GM18909 (cell line): ENCODE results near the gene DDX31.
A peak's percentile ranks its signal among the peaks of the same experiment; 100 is the strongest.
"Not testable (repeated sequence)": the region's sequence is repeated elsewhere in the genome, so short reads cannot be mapped to it uniquely, and the experiment has no call there.

ENCODE experiments used
- ATAC-seq: cut with Tn5 transposase; IDR thresholded peaks from one replicate; pipeline ENCODE4 v1.9.1; 2021; ENCODE audit warnings: mild to moderate bottlenecking; ENCODE audit not compliant: unreplicated experiment, poor library complexity

The DDX31 gene

DNA sequence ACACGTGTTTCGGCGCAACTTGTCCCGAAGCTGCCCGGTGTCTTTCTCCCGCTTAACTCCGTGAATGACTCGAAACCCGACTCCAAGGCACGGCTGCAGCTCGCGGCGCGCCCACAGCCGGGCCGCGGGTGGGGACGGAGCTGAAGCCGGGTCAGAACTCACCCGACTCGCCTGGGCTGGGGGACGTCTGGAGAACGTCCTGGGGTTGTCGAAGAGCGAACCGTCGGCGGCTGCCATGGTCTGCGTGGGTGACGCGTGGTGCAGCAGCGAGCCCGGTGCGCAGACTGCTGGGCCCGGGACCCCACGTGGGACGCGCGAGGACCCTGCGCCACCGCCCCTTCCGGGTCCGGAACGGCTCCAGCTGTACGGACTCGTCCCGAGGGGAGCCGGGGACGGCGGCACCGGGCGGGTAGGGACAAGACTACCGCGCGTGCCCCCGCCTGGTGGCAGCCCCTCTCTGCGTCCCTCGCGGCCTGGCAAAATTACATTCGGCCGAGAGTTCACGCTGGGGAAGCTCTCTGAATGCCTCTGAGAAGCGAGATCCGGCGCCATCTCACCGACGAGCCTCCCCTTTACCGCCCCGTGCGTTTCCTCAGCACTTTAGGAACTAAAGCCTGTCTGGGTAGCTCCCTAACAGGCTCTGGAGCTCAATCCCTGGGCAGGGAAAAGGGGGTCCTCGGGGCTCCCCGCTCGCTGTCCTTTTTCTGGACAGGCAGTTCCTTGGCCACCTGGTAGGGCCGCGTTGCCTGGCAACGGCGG is at the start of gene DDX31:
DDX31 (minus strand) TSS at position 286 of the 759 bp plus-strand sequence; CDS start at position 237, 49 bp downstream.
- peak; percentile 72 for ATAC-seq

DNA sequence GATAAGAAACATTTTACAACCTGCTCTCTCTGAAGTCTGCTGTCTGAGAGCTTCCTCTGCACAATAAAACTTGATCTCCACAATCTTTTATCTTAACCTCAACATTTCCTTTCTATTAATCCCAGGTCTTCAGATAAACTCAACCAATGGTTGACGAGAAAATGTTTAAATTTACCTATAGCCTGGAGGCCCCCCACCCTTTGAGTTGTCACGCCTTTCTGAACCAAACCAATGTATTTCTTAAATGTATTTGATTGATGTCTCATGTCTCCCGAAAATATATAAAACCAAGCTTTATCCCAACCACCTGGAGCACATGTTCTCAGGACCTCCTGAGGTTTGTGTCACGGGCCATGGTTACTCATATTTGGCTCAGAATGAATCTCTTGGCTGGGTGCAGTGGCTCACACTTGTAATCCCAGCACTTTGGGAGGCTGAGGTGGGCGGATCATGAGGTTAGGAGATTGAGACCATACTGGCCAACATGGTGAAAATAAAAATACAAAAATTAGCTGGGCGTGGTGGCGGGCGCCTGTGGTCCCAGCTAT is 48.7 kb upstream of the DDX31 start:
- not testable (repeated sequence) for ATAC-seq

DNA sequence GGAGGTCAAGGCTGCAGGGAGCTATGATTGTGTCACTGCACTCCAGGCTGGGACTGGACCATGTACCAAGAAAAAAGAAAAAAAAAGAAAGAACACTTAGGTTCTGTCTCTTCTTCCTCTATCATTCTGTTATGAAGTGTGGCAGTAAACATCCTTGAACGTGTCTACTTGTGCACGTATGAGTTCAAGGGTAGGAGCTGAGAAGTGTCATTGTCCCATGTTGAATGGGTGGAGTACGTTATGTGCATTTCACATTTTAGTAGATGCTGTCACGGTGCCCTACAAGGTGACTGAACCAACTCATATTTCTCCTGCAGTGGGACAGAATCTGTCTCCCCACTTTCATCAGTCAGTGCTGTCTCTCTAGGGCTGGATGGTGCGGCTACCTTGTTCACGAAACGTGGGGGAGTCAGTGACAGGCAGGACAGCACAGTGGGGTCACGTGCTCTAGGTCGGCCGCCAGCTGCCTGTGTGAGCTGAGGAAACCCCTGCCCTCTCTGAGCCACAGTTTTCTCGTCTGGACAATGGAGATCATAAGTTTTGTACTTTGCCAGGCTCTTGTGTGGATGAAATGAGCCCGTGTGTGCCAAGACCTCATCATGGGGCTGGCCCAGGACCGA is 47.7 kb upstream of the DDX31 start:
- no peak for ATAC-seq

DNA sequence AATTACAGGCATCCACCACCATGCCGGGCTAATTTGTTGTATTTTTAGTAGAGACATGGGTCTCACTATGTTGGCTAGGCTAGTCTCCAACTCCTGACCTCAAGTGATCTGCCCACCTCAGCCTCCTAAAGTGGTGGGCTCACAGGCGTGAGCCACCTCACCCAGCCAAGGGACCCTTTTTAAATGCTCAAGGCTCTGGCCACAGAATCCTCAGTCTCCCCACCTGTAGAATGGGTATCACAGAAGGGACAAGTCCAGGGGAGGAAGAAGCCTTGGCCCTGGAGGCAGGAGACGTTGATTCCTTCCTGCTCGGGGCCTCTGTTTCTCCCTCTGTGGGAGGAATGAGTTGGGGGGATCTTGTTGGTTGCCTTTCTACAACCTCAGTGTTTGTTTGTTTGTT is 46.2 kb upstream of the DDX31 start:
- no peak for ATAC-seq

DNA sequence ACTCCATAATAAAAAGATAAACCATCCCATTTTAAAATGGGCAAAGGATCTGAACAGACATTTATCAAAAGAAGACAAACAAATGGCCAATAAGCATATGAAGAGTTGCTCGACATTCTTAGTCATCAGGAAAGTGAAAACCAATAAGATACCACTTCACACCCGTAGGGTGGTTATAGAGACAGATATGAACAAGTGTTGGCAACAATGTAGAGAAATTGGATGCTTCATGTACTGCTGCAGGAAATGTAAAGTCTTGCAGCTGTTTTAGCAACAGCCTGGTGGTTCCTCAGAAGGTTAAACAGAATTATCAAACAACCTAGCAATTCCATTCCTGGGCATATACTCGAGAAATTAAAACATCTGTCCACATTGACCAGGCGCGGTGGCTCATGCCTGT is 43.0 kb upstream of the DDX31 start:
- ATAC-seq = no peak

DNA sequence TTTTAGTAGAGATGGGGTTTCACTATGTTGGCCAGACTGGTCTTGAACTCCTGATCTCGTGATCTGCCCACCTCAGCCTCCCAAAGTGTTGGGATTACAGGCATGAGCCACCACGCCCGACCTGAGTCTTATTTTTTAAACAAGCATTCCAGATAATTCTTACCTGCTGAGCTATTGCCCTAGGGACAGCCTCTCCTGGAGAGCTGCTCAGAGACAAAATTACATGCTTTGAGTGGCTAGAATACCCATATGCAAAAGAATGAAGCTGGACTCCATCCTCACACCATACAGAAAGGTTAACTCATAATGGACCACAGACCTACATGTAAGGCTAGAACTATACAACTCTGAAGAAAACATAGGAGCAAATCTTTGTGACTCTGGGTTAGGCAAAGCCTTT is 42.1 kb upstream of the DDX31 start:
- no peak for ATAC-seq

DNA sequence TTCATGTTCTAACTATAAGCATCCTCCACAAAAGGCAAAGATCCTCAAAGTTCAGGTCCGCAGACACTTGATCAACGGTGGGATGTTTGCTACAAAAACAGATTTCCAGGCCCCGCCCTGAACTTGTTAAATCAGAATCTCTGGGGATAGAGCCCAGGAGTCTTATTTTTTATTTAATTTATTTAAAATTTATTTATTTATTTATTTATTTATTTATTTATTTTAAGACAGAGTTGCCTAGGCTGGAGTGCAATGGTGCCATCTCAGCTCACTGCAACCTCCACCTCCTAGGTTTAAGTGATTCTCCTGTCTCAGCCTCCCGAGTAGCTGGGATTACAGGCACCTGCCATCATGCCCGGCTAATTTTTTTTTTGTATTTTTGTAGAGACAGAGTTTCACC is 41.4 kb upstream of the DDX31 start:
- not testable (repeated sequence) for ATAC-seq

DNA sequence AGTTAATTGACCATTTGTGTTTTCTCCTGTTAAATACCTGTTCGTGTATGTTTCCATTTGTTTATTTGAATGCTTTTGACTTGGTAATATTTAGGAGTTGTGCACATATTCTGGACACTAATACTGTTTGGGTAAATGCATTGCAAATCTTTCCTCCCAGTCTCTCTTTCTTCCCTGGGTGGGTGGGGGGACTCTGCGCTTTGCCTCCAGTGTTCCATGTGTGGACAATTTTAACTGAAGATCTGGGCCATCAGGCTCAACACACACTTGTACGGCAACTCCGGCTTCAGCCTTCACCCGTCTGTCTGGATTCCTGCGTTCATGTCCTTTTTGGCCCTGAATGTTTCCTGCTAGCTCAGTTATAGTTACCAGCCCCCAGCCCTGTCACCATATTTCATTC is 40.5 kb upstream of the DDX31 start:
- no peak for ATAC-seq

DNA sequence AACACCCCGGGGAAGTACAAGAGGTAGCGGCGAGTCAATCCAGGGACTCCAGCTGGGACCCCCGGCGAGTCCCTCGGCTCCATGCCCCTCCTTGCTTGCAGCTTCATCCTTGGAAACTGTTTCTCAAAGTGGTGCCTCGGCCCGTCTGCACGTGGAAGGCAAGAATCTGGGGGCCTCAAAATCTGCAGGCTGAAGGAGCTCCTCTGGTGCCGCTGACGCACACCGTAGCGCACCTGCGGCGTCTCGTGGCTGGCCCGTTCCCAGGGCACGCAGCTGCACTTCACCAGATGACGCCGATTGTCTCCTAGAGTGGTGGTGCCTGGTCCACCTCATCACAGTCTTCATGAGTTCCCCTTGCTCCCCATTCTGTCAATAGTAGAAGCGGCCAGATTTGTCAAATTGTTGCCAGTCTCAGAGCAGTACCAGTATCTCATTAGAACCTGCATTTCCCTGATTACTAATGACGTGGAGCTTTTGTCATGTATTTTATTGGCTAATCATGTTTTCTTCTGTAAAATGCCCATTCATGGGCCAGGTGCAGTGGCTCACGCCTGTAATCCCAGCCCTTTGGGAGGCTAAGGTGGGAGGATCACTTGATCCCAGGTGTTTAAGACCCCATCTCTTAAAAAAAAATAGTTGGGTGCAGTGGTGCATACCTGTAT is 39.1 kb upstream of the DDX31 start:
- ATAC-seq = no peak

DNA sequence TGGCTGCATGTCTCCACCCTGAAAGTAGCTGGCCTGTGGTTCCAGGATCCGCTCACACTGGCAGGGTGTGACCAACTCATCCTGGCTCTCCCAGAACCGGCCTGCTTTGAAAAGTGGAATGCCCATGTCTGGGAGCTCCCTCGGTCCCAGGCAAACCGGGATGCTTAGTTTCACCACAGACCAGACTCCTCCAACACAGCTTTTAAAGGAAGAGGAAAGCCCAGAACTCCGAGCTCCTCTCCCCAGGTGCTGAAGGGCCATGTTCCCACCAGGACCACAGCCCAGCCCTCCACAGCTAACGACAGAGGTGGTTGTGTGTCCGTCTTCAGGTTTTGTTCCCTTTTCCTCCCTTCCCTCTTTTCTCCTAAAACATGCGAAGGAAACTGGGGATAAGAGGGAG is 38.5 kb upstream of the DDX31 start:
- no peak for ATAC-seq

DNA sequence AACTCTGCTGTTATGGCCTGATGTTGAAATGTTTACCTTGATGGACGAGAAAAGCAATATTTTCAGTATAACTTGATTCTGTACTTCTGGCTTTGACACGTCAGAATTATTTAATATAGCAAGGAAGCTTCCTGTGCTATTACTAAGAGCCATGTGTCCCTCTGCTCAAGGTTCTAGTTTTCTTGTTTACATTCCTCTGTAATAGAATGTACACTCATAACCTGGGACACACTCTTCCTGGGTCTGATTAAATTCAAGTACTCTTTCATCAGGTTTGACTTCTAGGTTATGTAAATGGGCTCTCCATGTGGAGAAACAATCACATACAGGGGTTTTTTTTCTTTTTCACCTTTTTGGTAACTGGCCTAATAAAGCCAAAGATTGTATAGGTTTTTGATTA is 33.6 kb upstream of the DDX31 start:
- no peak for ATAC-seq

DNA sequence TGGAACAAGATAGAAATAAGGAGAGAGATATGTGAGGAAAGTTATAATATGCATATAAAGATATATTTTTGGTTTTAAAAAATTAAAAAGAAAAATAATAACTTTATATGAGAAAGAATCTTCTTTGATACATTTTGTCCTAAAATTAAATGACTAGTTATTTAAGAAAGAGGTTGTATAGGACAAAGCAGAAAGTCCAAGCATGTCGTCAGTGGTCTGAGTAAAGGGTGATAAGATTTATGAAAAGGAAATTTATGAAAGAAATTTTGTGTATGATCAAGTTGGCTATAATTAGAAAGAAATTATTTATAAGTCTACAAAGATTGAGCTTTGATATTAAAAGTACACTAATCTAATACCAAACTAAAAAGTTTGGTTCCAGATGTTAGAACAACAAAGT is 32.5 kb upstream of the DDX31 start:
- ATAC-seq = no peak

DNA sequence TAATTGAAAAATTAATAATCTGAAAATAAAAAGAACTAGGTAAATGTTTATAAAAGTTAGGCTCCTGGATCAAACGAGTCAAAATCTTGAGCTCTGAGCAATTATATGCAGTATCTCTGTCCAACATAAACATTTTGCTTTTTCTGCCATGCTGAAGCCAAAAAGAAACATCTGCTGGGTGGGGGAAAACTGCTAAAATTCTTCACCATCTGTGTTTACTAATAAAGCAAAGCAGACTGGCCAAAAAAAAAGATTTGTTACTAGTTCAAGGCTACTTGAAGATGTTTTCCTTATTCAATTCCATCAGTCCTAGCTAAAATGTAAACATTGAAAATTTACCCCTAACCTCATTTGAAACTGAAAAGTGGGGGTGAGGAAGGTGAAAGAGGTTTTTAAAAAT is 30.2 kb upstream of the DDX31 start:
- no peak for ATAC-seq

DNA sequence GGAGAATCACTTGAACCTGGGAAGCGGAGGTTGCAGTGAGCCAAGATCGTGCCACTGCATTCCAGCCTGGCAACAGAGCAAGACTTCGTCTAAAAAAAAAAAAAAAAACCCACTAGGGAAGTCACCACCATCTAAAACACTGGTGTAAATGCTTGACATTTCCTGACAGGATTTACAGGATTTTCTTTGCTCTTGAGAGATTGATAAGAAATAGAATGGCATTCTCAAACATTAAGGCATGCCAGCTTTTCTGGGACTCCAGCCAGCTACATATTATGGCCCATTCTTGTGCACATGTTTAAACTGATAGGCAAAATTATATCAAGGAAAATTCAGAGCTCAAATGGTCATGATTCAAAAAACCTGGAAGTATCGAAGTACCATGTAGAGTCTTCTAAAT is 29.2 kb upstream of the DDX31 start:
- ATAC-seq = no peak

DNA sequence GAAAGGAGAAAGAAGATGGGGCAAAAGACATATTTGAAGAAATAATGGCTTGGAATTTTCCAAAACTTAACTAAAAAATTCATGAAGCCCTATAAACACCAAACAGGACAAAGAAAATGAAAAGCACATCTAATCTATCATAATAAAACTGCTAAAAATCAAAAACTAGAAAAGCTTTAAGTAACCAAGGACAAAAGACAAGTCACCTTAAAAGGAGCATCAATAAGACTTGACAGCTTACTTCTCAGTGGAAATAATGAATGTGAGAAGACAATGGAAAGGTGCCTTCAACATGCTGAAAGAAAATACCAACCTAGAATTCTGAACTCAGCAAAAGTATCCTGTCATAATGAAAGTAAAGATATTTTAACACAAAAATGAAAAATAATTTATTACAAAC is 27.4 kb upstream of the DDX31 start:
- ATAC-seq = no peak

DNA sequence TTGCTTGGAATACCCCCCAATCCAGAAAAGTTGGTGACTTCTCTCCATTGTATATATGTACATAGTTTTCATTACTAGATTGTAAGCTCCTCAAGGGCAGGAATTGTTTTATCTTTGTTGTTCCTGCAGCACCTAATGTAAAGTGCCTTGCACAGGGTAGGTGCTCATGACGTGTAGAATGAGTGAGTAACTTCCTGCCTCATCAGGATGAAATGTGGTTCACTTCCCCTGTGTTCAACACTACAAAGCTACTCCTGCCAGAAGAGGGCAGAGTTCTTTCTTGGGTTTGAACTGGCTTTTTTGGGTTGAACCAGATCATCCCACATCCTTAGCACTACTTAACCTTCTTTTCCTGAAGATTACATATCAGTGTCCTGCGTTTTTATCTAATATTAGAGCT is 24.4 kb upstream of the DDX31 start:
- no peak for ATAC-seq

DNA sequence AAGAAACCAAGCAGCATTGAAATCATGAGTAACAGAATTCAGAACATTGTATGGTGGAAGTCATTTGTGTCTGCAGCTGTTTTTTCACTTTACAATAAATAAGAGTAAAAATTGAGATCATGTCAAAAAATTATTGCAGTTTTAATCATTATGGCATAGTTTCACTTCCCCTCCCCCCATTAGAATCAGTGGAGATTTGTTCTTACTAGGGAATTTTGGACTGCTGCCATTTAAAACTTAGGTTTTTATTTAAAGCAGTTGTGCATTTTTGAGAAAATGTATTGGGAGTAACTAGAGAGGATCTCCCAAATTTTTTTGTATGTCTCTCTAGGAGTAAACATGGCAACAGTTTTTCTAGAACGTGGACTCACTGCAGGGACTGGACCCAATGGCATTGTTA is 20.9 kb upstream of the DDX31 start:
- no peak for ATAC-seq

DNA sequence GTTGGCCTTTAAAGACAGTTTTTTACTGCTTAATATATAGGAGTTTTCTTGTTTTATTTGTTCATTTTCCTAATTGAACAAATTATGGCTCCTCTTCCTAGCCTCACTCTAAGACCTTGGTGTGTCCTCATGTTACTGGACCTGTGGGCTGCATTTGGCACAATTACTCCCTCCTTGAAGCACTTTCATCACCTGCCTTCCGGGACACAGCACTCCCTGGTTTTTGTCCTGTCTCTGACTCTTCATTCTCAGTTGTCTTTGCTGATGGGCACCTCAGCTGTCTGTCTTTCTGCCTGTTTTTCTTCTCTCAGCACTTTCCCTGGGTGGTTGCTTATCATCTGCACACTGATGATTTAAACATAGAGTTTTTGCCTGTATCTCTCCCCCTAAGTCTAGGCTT is 14.1 kb upstream of the DDX31 start:
- no peak for ATAC-seq

DNA sequence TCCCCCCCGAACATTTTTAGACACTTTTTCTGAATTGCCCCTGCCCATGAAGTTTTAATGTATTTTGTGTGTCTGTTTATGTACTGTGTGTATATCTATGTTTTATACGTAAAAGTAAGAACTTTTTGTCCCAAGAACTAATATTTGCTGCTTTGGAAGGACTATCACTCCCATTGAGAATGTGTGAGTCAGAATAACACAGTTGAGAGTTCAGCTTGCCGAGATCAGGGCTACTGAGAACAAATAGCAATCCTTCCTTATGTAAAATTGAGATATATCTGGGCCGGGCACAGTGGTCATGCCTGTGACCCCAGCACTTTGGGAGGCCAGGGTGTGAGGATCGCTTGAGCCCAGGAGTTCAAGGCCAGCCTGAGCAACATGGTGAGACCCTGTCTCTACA is 11.8 kb upstream of the DDX31 start:
- no peak for ATAC-seq

DNA sequence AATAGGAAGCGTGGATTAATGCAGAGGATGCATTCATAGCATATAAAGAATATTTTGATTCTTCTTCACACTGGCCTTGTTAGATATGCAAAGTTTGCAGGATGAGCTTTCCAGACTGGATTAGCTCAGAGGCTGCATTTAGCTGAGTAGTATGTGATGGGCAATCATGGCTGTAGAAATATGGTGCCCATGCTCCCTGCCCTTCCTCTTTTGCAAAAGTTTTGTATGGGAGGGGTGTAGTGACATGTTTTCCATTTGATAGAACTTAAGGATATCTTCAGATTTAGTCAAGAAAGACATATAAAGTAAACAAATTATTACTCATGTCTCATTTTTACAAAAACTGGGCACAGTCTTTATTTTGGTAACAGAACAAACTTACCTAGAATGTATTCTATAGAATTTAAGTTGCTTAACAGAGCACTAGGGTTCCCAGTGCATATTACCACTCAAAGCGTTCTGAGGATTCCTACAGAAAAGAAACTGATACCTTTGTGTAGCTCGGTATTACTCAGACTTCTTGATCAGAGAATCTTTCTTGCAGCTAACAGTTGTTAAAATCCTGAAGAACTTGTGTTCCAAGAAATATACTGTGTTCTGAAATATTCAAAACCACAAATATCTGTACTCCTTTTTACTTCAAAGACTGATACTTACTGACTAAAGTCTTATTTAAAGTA is 10.3 kb upstream of the DDX31 start:
- no peak for ATAC-seq

DNA sequence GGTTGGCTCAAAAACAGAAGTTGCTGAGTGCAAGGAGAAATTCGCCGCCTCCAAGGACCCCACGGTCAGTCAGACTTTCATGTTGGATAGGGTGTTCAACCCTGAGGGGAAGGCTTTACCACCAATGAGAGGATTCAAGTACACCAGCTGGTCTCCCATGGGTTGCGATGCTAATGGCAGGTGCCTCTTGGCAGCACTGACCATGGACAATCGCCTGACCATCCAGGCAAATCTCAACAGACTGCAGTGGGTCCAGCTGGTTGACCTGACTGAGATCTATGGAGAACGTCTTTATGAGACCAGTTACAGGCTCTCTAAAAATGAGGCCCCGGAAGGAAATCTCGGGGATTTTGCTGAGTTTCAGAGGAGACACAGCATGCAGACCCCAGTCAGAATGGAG is 8.2 kb upstream of the DDX31 start:
- ATAC-seq = no peak
